ENCODE measurements around the gene SPPL3.

DNA sequence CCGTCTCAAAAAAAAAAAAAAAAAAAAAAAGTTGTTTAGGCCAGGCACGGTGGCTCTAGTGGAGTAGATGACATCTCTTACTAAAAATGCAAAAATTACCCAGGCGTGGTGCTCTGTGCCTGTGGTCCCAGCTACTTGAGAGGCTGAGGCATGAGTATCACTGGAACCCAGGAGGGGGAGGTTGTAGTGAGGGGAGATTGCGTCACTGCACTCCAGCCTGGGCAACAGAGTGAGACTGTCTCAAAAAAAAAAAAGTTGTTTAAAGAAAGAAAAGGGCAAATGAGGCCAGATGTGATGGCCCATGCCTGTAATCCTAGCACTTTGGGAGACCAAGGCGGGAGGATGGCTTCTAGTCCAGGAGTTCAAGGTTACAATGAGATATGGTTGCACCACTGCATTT, 36.6 kb upstream of the SPPL3 start:
- TF ChIP-seq, protein P1, sequence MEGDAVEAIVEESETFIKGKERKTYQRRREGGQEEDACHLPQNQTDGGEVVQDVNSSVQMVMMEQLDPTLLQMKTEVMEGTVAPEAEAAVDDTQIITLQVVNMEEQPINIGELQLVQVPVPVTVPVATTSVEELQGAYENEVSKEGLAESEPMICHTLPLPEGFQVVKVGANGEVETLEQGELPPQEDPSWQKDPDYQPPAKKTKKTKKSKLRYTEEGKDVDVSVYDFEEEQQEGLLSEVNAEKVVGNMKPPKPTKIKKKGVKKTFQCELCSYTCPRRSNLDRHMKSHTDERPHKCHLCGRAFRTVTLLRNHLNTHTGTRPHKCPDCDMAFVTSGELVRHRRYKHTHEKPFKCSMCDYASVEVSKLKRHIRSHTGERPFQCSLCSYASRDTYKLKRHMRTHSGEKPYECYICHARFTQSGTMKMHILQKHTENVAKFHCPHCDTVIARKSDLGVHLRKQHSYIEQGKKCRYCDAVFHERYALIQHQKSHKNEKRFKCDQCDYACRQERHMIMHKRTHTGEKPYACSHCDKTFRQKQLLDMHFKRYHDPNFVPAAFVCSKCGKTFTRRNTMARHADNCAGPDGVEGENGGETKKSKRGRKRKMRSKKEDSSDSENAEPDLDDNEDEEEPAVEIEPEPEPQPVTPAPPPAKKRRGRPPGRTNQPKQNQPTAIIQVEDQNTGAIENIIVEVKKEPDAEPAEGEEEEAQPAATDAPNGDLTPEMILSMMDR (IDR thresholded peaks at IDR 0.05; ENCODE audit: poor library complexity), result no peak
- no peak for TF ChIP-seq EZH2phosphoT487 (IDR thresholded peaks at IDR 0.05; ENCODE audit: low read depth, severe bottlenecking, unreplicated experiment)

All from hepatocyte (in vitro differentiated cells).